ENCODE measurements around the gene KCNH1. TPM values are rescaled to one million over a fixed set of nuclear protein-coding genes. Genes with fewer than 3 reads are reported as not detected.
"Not testable (repeated sequence)": the region's sequence is repeated elsewhere in the genome, so short reads cannot be mapped to it uniquely, and the experiment has no call there.

The KCNH1 gene
- total RNA-seq, 1 experiment from 2014 or later: 1.6 TPM

DNA sequence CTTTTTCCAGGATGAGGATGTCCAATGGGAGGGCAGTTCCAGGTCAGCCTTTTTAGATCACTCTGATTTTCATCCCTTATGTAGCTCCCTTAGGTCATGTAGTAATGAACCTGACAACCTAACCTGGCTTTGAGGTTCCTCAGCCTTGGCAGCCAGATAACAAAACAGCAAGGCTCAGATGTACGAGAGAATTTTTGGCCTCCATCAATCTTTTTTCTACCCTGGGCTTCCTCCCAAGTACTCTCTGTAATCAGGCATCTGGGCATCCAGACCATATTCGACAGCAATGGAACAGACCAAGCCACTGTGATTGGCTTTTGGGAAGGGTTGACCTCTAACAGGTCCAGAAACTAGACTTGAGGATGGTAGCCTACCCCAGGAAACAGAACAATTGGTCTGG lies 38.6 kb downstream of the KCNH1 start:
- no peak for DNase-seq (ENCODE audit: low read depth)

GRCh38 chr1:211092955-211093354 lies 41.0 kb downstream of the KCNH1 start:
- DNase-seq (ENCODE audit: low read depth): peak; percentile 26

DNA sequence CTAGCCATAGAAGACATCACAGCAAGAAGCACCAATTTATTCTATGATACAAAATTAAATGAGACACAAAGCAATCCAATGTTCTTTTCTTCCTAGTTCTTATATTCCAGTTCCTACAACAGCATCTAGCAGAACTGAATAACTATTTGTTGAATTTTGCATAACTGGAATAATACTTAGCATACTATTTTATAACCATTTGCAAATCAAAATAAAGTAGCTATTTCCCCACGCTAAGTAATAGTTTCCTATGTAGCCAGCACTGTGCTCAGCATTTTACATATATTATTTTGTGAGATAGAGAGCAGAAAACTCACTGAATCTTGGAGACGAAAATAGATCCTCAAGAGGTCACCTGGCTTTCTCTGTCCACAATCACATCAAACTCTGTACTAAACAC lies 42.1 kb downstream of the KCNH1 start:
- no peak for DNase-seq (ENCODE audit: low read depth)

DNA sequence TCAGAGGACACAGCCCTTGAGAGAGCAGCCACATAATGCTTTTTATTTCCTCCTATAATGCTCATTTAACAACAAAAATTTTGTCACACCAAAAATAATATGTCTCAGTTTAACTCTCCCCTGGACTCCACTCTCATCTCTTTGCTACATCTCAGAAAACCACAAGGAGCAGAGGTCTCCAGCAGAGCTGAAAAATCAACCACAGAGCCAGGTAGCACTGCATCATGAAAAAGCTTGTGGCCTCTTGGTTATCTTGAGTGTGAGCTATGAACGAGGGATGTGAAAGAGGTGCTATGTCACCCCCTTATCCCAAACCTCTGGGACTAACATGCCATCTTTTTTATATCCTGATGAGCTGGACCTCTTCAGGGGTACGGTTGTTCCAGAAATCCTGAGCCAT lies 44.4 kb downstream of the KCNH1 start:
- DNase-seq (ENCODE audit: low read depth): no peak

- DNase-seq (ENCODE audit: low read depth): no peak
Measured at GRCh38 chr1:211088156-211088555, 45.8 kb downstream of the KCNH1 start.

DNA sequence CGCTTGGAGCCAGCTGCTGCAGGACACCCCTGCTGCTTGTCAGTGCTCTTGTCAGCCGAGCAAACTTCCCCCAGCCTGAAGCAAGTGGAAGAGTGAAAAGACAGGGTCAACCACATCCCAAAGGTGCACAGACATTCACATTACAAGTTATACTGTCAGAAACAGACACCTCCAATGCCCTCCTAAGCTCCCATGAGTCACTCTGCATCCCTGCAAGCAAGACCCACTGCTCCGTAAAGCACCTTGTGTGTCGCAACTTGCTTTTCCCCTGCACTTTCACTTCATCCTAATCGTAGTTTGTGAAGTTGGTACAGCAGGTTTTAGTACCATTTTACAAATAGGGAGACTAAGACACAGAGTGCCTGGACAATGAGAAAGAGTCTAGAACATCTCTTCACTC lies 51.1 kb downstream of the KCNH1 start:
- DNase-seq (ENCODE audit: low read depth): peak; percentile 48

- DNase-seq (ENCODE audit: low read depth): not testable (repeated sequence)
Measured at GRCh38 chr1:211081447-211081846, 52.5 kb downstream of the KCNH1 start.

- DNase-seq (ENCODE audit: low read depth): peak; percentile 56
Measured at GRCh38 chr1:211068976-211069375, 65.0 kb downstream of the KCNH1 start.

DNA sequence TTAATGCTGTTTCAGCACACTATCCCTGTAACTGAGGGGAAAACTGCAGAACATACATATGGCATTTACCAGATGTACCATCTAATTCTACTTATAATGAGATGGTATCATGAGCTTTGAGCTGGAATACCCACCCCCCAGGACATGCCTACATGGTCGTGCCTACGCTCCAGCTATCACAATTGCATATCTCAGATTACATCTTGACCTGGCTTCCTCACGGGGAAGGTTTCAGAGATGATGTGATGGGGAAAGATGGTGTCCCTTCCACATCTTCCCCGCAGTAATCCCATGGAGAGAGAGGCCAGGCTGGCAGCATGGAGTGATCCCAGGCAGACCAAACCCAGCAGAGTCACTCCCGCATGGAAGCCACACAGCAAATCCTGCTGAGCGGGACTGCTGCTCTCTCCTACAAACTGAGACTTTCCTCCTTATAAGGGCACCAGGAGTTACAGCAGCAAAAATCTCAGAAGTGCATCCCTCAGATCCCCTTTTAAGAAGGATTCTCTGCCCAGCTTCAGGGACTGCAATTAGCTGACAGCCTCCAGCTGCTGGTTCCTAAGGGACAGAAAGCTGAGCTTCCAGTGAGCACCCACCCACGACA lies 67.1 kb downstream of the KCNH1 start:
- DNase-seq (ENCODE audit: low read depth): no peak

DNA sequence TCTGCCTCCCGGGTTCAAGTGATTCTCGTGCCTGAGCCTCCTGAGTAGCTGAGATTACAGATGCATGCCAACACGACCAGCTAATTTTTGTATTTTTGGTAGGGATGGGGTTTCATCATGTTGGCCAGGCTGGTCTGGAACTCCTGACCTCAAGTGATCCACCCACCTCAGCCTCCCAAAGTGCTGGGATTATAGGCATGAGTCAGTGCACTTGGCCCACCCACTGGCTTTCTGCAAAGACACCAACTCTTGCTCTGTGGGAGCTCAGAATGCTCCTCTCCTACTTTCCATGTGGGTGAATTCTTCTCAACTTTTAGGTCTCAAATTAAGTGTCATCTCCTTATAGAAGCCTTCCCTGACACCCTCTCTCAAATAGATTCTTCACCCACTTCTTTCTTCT lies 92.1 kb downstream of the KCNH1 start:
- DNase-seq (ENCODE audit: low read depth): not testable (repeated sequence)

DNA sequence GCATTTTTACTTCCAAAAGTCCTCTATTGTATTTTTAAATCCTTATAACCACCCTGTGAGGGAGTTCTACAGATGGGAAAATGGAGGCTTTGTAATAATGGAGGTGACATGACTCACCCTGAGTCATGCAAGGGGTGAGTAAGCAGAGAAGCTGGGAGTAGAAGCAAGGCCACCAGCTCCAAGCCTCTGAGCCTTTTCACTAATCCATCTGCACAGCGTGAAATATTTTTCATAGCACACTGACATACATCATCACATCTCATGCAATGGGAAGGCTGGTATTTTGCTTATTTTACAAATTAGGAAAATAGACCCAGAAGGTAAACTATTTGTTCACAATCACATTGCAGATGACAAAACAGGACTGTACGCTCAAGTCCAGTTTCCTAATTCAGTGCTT lies 96.9 kb downstream of the KCNH1 start:
- peak; percentile 96 for DNase-seq (ENCODE audit: low read depth)

DNA sequence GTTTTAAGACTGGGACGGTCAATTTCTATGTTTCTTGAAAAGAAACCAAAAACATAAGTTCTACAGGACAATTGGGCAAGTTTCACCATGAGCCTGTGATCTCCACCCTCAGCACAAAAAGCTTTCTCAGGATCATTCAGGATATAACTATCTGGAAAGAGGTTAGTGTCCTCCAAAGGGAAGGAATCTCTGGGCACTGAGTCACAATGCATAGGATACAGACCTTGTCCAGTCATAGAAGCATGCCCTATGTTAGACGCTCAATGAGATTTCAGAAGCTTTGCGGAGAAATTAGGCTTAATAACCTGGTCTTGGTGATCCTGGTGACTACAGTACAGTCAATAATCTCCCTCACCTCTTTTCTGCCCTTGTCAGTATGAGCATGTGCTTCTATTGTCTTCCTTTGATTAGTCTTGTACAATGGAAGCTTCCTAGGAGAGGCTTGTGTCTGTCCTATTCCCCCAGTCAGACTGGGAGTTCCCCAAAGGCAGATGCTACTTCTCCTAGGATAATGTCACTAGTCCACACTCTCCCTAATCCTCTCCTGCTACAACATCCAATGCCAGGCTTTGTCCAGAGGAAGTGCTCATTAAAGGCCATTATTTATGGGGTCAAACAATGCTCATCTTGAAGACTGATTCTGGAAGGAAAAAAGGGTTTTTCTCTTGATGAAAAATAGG lies 97.4 kb downstream of the KCNH1 start:
- DNase-seq (ENCODE audit: low read depth): peak; percentile 28

DNA sequence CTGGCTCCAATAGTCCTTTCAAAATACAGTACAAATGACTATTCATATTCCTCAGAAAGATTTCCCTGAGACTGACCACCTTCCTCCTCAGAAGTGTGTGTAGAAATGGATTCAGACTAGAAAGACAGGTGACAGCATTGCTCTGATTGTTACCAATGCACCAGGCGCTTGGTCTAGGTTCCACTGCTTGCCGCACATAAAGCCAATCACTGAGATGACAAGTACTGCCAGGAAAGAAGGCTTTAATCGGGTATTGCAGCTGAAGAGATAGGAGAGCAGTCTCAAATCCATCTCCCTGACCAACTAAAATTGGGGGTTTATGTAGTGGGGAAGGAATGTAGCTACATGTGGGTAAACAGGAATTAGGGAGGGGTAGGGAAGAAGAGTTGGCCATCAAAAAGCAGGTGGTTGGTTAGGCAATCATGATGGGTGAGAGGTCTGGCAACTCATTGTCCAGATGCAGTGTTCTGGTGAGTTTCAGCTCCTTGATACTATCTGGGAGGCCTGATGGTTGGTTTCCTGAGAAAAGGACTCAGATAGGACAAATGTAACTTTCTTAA lies 98.0 kb downstream of the KCNH1 start:
- DNase-seq (ENCODE audit: low read depth): peak; percentile 31

GRCh38 chr1:211033921-211034525 lies 99.9 kb downstream of the KCNH1 start:
- no peak for DNase-seq (ENCODE audit: low read depth)

- no peak for DNase-seq (ENCODE audit: low read depth)
Measured at GRCh38 chr1:211024901-211025300, 109.0 kb downstream of the KCNH1 start.

DNA sequence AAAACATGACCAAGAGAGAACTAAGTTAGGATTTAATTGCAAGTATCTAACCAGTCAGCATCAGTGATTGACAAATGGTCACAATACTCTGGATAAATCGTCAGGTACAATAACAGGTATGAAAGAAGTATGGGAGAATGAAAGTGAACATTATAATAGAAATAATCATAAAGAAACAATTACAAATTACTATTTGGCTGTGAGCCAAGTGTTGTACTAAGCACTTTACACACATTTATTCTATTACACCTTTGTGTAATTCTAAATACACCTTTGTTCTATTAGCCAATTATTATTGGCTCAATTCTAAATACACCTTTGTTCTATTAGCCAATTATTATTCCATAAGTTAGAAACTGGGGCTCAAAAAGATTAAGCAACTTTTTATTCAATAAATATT lies 114.7 kb downstream of the KCNH1 start:
- DNase-seq (ENCODE audit: low read depth): no peak

GRCh38 chr1:211018690-211019089 lies 115.3 kb downstream of the KCNH1 start:
- DNase-seq (ENCODE audit: low read depth): no peak

DNA sequence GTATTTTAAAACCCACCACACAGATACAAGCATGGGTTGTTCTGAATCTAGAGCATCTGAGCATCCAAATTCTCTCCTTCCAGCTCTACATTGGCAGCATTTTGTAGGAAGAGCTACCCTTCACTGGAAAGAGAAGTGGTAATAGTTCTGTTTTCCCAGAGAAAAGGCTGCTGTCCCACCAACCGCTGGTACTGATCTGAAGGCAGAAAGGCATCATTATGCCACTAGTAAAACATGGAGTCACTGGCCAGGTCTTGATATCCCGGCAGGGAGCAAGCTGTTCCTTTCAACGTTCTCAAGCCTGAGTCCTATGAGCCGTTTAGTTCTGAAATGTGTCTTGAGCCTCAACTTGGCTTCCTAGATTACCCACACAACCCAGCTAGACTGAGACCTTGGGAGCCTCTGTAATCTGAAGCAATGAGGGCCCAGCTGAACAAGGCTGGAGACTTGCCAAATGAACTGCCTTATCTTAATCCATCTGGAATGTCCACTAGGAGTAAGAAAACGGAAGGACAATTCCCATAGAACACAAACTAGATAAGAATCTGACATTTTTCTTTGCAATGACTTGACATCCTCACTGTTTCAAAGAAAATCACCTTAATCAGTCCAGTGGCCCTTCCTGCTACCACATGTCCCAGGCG lies 116.8 kb downstream of the KCNH1 start:
- DNase-seq (ENCODE audit: low read depth): peak; percentile 91

DNA sequence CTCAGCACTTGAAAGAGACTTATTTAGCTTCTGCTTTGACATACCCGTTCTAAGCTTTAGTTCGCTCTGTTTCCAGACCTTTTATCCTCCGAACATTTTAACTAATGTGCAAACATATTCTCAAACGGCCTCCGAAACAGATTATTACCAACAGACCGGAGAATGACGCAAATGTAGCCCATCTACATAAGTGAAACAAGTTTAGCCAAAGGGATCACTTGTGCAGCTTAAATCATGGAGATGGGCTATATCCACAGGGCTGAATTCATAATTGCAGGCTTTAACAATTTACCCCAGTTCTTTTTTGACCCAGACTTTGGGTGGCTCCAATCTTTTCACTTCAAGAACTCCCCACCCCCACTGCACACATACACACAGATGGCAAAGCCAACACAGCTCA lies 119.7 kb downstream of the KCNH1 start:
- no peak for DNase-seq (ENCODE audit: low read depth)

GRCh38 chr1:211013346-211014240 lies 120.4 kb downstream of the KCNH1 start:
- peak; percentile 81 for DNase-seq (ENCODE audit: low read depth)

DNA sequence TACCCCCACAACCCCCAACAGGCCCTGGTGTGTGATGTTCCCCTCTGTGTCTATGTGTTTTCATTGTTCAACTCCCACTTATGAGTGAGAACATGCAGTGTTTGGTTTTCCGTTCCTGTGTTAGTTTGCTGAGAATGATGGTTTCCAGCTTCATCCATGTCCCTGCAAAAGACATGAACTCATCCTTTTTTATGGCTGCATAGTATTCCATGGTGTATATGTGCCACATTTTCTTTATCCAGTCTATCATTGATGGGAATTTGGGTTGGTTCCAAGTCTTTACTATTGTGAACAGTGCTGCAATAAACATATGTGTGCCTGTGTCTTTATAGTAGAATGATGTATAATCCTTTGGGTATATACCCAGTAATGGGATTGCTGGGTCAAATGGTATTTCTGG lies 122.8 kb downstream of the KCNH1 start:
- DNase-seq (ENCODE audit: low read depth): not testable (repeated sequence)
